Prostate gland (tissue), 2 donors: Measurements from ENCODE around the gene SMIM11.
"Not testable (repeated sequence)": the region's sequence is repeated elsewhere in the genome, so short reads cannot be mapped to it uniquely, and the experiment has no call there.

Experiments
- CTCF ChIP-seq, 4 experiments: fragments of 200-600 bp in 2 of 4; fragments of 450-650 bp in 2 of 4; sonication (generic) in 2 of 4; IDR thresholded peaks; 1 replicate in 3 of 4; 2 replicates in 1 of 4; pipeline ENCODE4 v1.5.1; 2016 to 2019; ENCODE audit warnings: antibody characterized with exemption in 4 of 4, mild to moderate bottlenecking in 2 of 4, moderate library complexity in 2 of 4
- POLR2AphosphoS5 ChIP-seq: sonication (generic); formaldehyde crosslinking; IDR thresholded peaks from one replicate; pipeline ENCODE4 v1.6.1; 2017; ENCODE audit warnings: antibody characterized with exemption

- TF ChIP-seq CTCF (IDR thresholded peaks at IDR 0.05); POLR2AphosphoS5: not testable (repeated sequence)
These were observed 53.1 kb downstream of the SMIM11 start for GRCh38 chr21:34428441-34428840.
